K562 (cell line): ENCODE data around the gene ZNF816.

Source experiments
- CTCF ChIP-seq, 3 experiments: IDR thresholded peaks in 2 of 3; conservative IDR thresholded peaks in 1 of 3; 2 replicates each; pipeline ENCODE4 v1.5.1; 2011 to 2012; ENCODE audit warnings: low read length in 3 of 3, mild to moderate bottlenecking in 3 of 3, control low read depth in 2 of 3, improper control_type of control experiment in 1 of 3, inconsistent platforms in 1 of 3, low read depth in 1 of 3, mixed read lengths in 1 of 3, moderate library complexity in 1 of 3; ENCODE audit not compliant: insufficient read depth in 2 of 3
- E2F4 ChIP-seq: sonication (generic); formaldehyde crosslinking; IDR thresholded peaks from 2 replicates; pipeline ENCODE4 v1.8.0; 2022; ENCODE audit warnings: mild to moderate bottlenecking, low read depth, missing genetic modification reagents
- ELF1 ChIP-seq: fragments of 200-800 bp; sonication (Bioruptor generic); IDR thresholded peaks from 2 replicates; pipeline ENCODE4 v1.6.1; 2016; ENCODE audit warnings: missing genetic modification characterization, missing compliant biosample characterization
- EP300 ChIP-seq: IDR thresholded peaks from 2 replicates; pipeline ENCODE4 v1.6.1; 2012; ENCODE audit warnings: low read length, improper control_type of control experiment
- FOS ChIP-seq: IDR thresholded peaks from 3 replicates; pipeline ENCODE4 v1.6.1; 2011; ENCODE audit not compliant: insufficient read length; ENCODE audit errors: extremely low read depth
- GABPA ChIP-seq: fragments of 200-800 bp; sonication (Bioruptor generic); conservative IDR thresholded peaks from 2 replicates; pipeline ENCODE4 v1.6.1; 2016; ENCODE audit warnings: low read depth, missing genetic modification characterization, missing compliant biosample characterization
- HCFC1 ChIP-seq: IDR thresholded peaks from 2 replicates; pipeline ENCODE4 v1.6.1; 2012; ENCODE audit warnings: low read depth, low read length, improper control_type of control experiment
- JUN ChIP-seq, 2 experiments: sonication (generic) in 1 of 2; formaldehyde crosslinking in 1 of 2; IDR thresholded peaks; 2 replicates each; pipeline versions ENCODE4 v1.6.1 to v1.8.0; 2012 to 2022; ENCODE audit warnings: borderline replicate concordance in 2 of 2, mild to moderate bottlenecking in 2 of 2, improper control_type of control experiment in 1 of 2, low read depth in 1 of 2, low read length in 1 of 2, missing genetic modification reagents in 1 of 2
- NRF1 ChIP-seq, 2 experiments: fragments of 450-650 bp; IDR thresholded peaks in 1 of 2; conservative IDR thresholded peaks in 1 of 2; 2 replicates each; pipeline ENCODE4 v1.6.1; 2014; ENCODE audit warnings: mild to moderate bottlenecking in 2 of 2
- PHF20 ChIP-seq: fragments of 450-650 bp; IDR thresholded peaks from 2 replicates; pipeline ENCODE4 v1.6.1; 2018; ENCODE audit not compliant: partially characterized antibody
- RAD21 ChIP-seq, 2 experiments: fragments of 250-450 bp in 1 of 2; fragments of 450-650 bp in 1 of 2; sonication (Bioruptor Pico) in 1 of 2; formaldehyde crosslinking in 1 of 2; IDR thresholded peaks in 1 of 2; conservative IDR thresholded peaks in 1 of 2; 2 replicates each; pipeline versions ENCODE4 v1.4.0 to v1.8.0; 2020 to 2022; ENCODE audit warnings: mild to moderate bottlenecking in 2 of 2, moderate library complexity in 1 of 2
- ZNF197 ChIP-seq: fragments of 200-800 bp; sonication (Bioruptor generic); IDR thresholded peaks from 2 replicates; pipeline ENCODE4 v1.6.1; 2016; ENCODE audit warnings: low read depth, missing genetic modification characterization, missing compliant biosample characterization
- ZNF561 ChIP-seq: fragments of 450-650 bp; formaldehyde crosslinking; conservative IDR thresholded peaks from 2 replicates; pipeline ENCODE4 v1.4.0; 2020; ENCODE audit warnings: mild to moderate bottlenecking, moderate library complexity
- ZNF639 ChIP-seq, 2 experiments: fragments of 200-800 bp in 1 of 2; sonication (Bioruptor generic) in 1 of 2; sonication (generic) in 1 of 2; formaldehyde crosslinking in 1 of 2; IDR thresholded peaks in 1 of 2; conservative IDR thresholded peaks in 1 of 2; 2 replicates each; pipeline versions ENCODE4 v1.5.0 to v1.6.1; 2016 to 2020; ENCODE audit warnings: missing compliant biosample characterization in 1 of 2, missing genetic modification characterization in 1 of 2, missing genetic modification reagents in 1 of 2

- no peak for TF ChIP-seq FOS
- peak; percentile 16 to 30; a peak in 1 of 4 replicates for TF ChIP-seq NRF1 (conservative IDR thresholded peaks at IDR 0.05 in 1 of 2, IDR thresholded peaks at IDR 0.05 in 1 of 2)
- TF ChIP-seq ZNF561, result no peak
- peak; percentile 44; the same call in 1 of the 2 replicates for TF ChIP-seq GABPA (tag)
- TF ChIP-seq EP300, result 0 out of 2 replicates have a peak, but pooled peaks have one; percentile 3
- TF ChIP-seq ZNF197 (CRISPR knock-in tag), result no peak
- TF ChIP-seq E2F4, result peak; percentile 91; the same call in 1 of the 2 replicates
- TF ChIP-seq JUN (IDR thresholded peaks at IDR 0.05; ENCODE audit: borderline replicate concordance, low read depth, low read length), result no peak
- no peak for TF ChIP-seq JUN (CRISPR knock-in tag; IDR thresholded peaks at IDR 0.05; ENCODE audit: borderline replicate concordance)
- peak; percentile 58 for TF ChIP-seq PHF20
- TF ChIP-seq HCFC1, result no peak
- no peak for TF ChIP-seq RAD21 (CRISPR knock-in tag; conservative IDR thresholded peaks at IDR 0.05 in 1 of 2, IDR thresholded peaks at IDR 0.05 in 1 of 2)
- TF ChIP-seq CTCF (IDR thresholded peaks at IDR 0.05 in 2 of 3, conservative IDR thresholded peaks at IDR 0.05 in 1 of 3; ENCODE audit: insufficient read depth in 2 of 3, low read depth in 1 of 3, low read length in 3 of 3), result no peak
- peak; percentile 78 for TF ChIP-seq ELF1 (tag)
- TF ChIP-seq ZNF639 (CRISPR knock-in tag; conservative IDR thresholded peaks at IDR 0.05 in 1 of 2, IDR thresholded peaks at IDR 0.05 in 1 of 2), result no peak
Observed at GRCh38 chr19:52922841-52923777, 39.6 kb downstream of the ZNF816 start, which contains the start of gene ZNF888.
